Gastrocnemius medialis (tissue), 4 donors: Measurements from ENCODE around the gene LPIN1. TPM values are rescaled to one million over a fixed set of nuclear protein-coding genes. Genes with fewer than 3 reads are reported as not detected.

Source experiments
- ATAC-seq, 2 donors: fragments of 150-250 bp; one replicate each; pipeline ENCODE4 v1.9.1; 2016
- DNase-seq, 2 donors: peaks; one replicate each; pipeline ENCODE4 v3.0.0-alpha.2; 2019
- H3K27ac ChIP-seq, 4 donors: fragments of 200-600 bp; sonication (generic); 1 replicate in 1 of 4; 2 replicates in 3 of 4; pipeline ENCODE4 v1.5.1; 2016 to 2018; ENCODE audit warnings: mild to moderate bottlenecking in 2 of 4, moderate library complexity in 1 of 4
- H3K27me3 ChIP-seq, 3 donors: fragments of 200-600 bp; sonication (generic) in 2 of 3; 1 replicate in 1 of 3; 2 replicates in 2 of 3; pipeline versions ENCODE4 v1.5.1 to v1.6.0; 2016 to 2019; ENCODE audit warnings: mild to moderate bottlenecking in 1 of 3, moderate library complexity in 1 of 3
- H3K36me3 ChIP-seq, 2 donors: fragments of 200-600 bp; sonication (generic) in 1 of 2; one replicate each; pipeline ENCODE4 v1.5.1; 2017 to 2018
- H3K4me1 ChIP-seq, 2 donors: fragments of 200-600 bp; sonication (generic) in 1 of 2; one replicate each; pipeline ENCODE4 v1.5.1; 2016 to 2017; ENCODE audit warnings: mild to moderate bottlenecking in 2 of 2
- H3K4me3 ChIP-seq, 4 donors: fragments of 200-600 bp; sonication (generic) in 3 of 4; 1 replicate in 1 of 4; 2 replicates in 3 of 4; pipeline ENCODE4 v1.5.1; 2016 to 2019; ENCODE audit warnings: mild to moderate bottlenecking in 2 of 4
- H3K9me3 ChIP-seq, 3 donors: fragments of 200-600 bp; sonication (generic) in 2 of 3; 1 replicate in 1 of 3; 2 replicates in 2 of 3; pipeline ENCODE4 v1.5.1; 2016 to 2019
- POLR2A ChIP-seq, 2 donors: fragments of 450-650 bp; IDR thresholded peaks; one replicate each; pipeline ENCODE4 v1.6.1; 2017; ENCODE audit warnings: antibody characterized with exemption in 2 of 2, mild to moderate bottlenecking in 2 of 2, moderate library complexity in 2 of 2
- in situ Hi-C, 4 donors: fragments of 200-750 bp; cut with MboI; loops; one replicate each; pipeline versions ENCODE4 v1.15.0 to v1.8.0; 2017; ENCODE audit warnings: low sequenced_read_pairs in 4 of 4
- intact Hi-C: fragments of 100-400 bp; cut with DNase I; formaldehyde crosslinking; loops from one replicate; pipeline ENCODE4 v1.15.1; 2023; ENCODE audit warnings: low total_unique reads
- total RNA-seq, 4 donors: library from RNA; depleted of rRNA; stranded (reverse); fragments of >200 nt; gene quantifications; one replicate each; pipeline versions ENCODE4 v1.1.0 to v1.2.3, GENCODE V29; 2016
- TF ChIP-seq, protein P1 (sequence below), 5 experiments: fragments of 450-650 bp in 3 of 5; fragments of 200-600 bp in 2 of 5; sonication (generic) in 2 of 5; IDR thresholded peaks in 4 of 5; conservative IDR thresholded peaks in 1 of 5; 1 replicate in 4 of 5; 2 replicates in 1 of 5; pipeline ENCODE4 v1.5.1; 2016 to 2019; ENCODE audit warnings: antibody characterized with exemption in 5 of 5, mild to moderate bottlenecking in 3 of 5, moderate library complexity in 3 of 5

The LPIN1 gene
- total RNA-seq, 4 donors from 2014 or later, result 292 to 606 (median 472) TPM

DNA sequence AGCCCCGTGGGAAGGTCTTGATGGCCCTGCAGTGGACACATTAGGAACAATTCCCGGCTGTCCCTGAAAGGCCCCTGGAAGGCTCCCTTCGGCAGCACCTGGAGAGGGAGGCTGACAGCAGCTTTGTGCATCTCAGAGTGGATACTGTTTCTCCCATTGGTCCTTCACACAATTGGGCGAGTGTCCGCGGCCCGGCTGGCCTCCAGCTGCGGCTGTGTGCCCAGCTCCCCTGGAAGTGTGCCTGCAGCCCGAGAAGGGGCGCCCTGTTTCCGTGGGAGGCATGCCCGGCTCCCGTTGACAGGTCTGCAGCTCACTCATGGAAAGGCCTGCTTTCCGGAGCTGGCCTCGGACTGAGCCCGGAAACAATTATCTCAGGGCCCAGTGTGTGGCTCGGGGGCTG lies 103.7 kb downstream of the LPIN1 start:
- Histone ChIP-seq H3K4me1 (no peaks in the 10 kb centered on the region), H3K36me3 (no peaks in the 10 kb centered on the region), H3K9me3 (no peaks in the 10 kb centered on the region), H3K27me3 (no peaks in the 10 kb centered on the region), H3K27ac (no peak overlapping the region), H3K4me3 (no peak overlapping the region)
- no peak for DNase-seq
- in situ Hi-C loops (loop anchor here in 2 of 4 donors (25.0 kb wide), 2 partner anchors 612 to 862 kb away; partner anchors contain the start of gene TRIB2 (in 2 of the 2)), intact Hi-C loops (no loop called here)
- TF ChIP-seq, protein P1, sequence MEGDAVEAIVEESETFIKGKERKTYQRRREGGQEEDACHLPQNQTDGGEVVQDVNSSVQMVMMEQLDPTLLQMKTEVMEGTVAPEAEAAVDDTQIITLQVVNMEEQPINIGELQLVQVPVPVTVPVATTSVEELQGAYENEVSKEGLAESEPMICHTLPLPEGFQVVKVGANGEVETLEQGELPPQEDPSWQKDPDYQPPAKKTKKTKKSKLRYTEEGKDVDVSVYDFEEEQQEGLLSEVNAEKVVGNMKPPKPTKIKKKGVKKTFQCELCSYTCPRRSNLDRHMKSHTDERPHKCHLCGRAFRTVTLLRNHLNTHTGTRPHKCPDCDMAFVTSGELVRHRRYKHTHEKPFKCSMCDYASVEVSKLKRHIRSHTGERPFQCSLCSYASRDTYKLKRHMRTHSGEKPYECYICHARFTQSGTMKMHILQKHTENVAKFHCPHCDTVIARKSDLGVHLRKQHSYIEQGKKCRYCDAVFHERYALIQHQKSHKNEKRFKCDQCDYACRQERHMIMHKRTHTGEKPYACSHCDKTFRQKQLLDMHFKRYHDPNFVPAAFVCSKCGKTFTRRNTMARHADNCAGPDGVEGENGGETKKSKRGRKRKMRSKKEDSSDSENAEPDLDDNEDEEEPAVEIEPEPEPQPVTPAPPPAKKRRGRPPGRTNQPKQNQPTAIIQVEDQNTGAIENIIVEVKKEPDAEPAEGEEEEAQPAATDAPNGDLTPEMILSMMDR (IDR thresholded peaks at IDR 0.05 in 4 of 5, conservative IDR thresholded peaks at IDR 0.05 in 1 of 5), result no peak
- no peak for TF ChIP-seq POLR2A (IDR thresholded peaks at IDR 0.05)
- ATAC-seq, result no peak

DNA sequence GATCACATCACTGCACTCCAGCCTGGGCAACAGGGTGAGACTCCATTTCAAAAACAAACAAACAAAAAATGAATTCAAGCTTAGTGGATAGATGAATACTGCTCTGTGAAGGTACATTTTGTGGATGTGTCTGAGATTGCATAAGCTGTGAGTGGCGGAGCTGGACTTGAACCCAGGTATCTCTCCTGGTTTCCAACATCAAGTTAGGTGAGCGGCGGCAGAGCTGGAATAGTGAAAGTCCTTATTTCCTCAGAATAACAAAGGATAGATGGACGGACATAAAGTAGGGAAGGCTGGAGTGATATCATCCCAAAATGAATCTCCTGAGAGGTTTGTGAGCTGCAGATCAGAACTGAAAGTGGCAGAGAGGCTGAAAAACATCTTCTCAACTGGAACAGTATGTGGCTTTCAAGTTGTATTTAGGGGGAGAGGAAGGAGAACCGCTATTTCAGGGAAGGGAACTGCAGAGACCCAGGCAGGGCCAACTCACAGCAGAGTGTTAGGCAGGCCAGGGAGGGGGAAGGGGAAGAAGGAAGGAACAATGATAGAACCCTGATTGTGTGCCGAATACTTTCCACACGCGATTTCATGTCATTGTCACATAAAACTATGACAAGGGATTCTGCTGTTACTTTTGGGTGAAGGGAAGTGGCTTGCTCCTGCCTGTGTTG lies 106.2 kb downstream of the LPIN1 start:
- TF ChIP-seq POLR2A (IDR thresholded peaks at IDR 0.05), result no peak
- TF ChIP-seq, protein P1 (IDR thresholded peaks at IDR 0.05 in 4 of 5, conservative IDR thresholded peaks at IDR 0.05 in 1 of 5), result no peak
- Histone ChIP-seq H3K4me3 (no peak overlapping the region), H3K36me3 (no peaks in the 10 kb centered on the region), H3K27ac (no peak overlapping the region), H3K9me3 (no peaks in the 10 kb centered on the region), H3K27me3 (peaks cover 0 to 3% (median 0%) of the 10 kb centered on the region in 3 donors), H3K4me1 (no peaks in the 10 kb centered on the region)
- ATAC-seq (no peak), DNase-seq (no peak)
- in situ Hi-C loops (loop anchor here in 2 of 4 donors (25.0 kb wide), 2 partner anchors 610 to 860 kb away; partner anchors contain the start of gene TRIB2 (in 2 of the 2)), intact Hi-C loops (no loop called here)

DNA sequence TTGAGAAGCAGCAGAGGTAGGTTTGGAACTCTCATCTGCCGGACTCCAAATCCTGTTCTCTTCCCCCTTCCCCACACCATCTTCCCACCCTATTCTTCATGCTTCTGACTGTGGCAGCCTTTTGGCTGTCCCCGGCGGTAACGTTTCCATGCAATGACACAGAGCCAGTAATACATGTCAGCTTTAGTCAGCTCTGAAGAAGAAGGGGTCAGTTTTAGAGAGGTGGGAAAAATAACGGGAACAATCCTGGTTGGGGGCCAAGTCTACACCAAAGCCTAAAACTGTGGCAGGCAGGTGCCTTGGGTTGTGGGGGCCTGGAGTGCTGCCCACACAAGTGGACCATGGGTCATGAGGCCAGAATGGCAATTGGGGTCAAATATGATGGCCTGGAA lies 106.8 kb downstream of the LPIN1 start:
- ATAC-seq (no peak), DNase-seq (no peak)
- Histone ChIP-seq H3K9me3 (no peaks in the 10 kb centered on the region), H3K4me1 (no peaks in the 10 kb centered on the region), H3K27ac (no peak overlapping the region), H3K4me3 (no peak overlapping the region), H3K27me3 (peaks cover 0 to 3% (median 0%) of the 10 kb centered on the region in 3 donors), H3K36me3 (no peaks in the 10 kb centered on the region)
- in situ Hi-C loops (loop anchor here in 2 of 4 donors (25.0 kb wide), 2 partner anchors 609 to 859 kb away; partner anchors contain the start of gene TRIB2 (in 2 of the 2)), intact Hi-C loops (no loop called here)
- TF ChIP-seq, protein P1 (IDR thresholded peaks at IDR 0.05 in 4 of 5, conservative IDR thresholded peaks at IDR 0.05 in 1 of 5), result no peak
- no peak for TF ChIP-seq POLR2A (IDR thresholded peaks at IDR 0.05)

DNA sequence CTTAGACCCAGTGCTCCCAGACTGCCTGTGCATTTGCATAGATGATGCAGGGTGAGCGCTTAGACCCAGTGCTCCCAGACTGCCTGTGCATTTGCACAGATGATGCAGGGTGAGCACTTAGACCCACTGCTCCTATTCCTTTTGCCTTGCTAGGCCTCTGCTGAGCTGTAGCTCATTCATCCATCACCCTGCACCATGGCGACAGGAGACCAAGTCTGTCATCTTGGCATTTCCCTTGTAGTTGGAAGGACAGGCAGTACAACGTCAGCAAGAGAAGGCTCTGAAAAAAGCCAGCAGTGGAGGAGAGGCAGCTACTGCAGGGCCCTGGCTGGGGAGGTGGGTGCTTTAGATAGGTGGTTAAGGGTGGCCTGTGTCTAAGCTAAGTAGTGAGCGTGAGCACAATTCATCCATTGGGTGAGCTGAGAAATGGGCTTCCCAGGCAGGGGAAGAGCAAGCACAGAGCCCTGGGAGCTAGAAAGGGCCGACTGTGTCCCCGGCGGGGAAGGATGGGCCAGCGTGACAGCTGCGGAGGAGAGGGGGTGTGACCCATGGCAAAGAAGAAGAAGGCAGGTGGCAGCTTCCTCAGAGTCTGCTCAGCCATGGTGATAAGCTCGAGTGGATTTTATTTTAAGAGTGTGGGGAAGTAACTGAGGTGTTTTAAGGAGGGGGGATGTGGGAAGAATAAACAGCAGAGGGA lies 108.8 kb downstream of the LPIN1 start:
- H3K4me1 ChIP-seq, result no peaks in the 10 kb centered on the region
- intact Hi-C loops (no loop called here), in situ Hi-C loops (loop anchor here in 2 of 4 donors (25.0 kb wide), 2 partner anchors 607 to 857 kb away; partner anchors contain the start of gene TRIB2 (in 2 of the 2))
- peaks cover 0 to 3% (median 0%) of the 10 kb centered on the region in 3 donors for H3K27me3 ChIP-seq
- no peak overlapping the region for H3K27ac ChIP-seq
- DNase-seq, result no peak
- H3K9me3 ChIP-seq, result no peaks in the 10 kb centered on the region
- no peak overlapping the region for H3K4me3 ChIP-seq
- ATAC-seq, result no peak
- TF ChIP-seq POLR2A (IDR thresholded peaks at IDR 0.05), result no peak
- TF ChIP-seq, protein P1 (IDR thresholded peaks at IDR 0.05 in 4 of 5, conservative IDR thresholded peaks at IDR 0.05 in 1 of 5), result no peak
- no peaks in the 10 kb centered on the region for H3K36me3 ChIP-seq
